H9 (cell line): Measurements from ENCODE around the gene GCAT. TPM values are rescaled to one million over a fixed set of nuclear protein-coding genes. Genes with fewer than 3 reads are reported as not detected.
A peak's percentile ranks its signal among the peaks of the same experiment; 100 is the strongest.

Experiments
- DNase-seq: peaks from one replicate; pipeline ENCODE4 v3.0.0-alpha.2; 2017
- H2AFZ ChIP-seq: one replicate; pipeline ENCODE4 v1.6.1; 2013; ENCODE audit warnings: mild to moderate bottlenecking, low read length, control low read depth, moderate library complexity
- H2AK5ac ChIP-seq: 2 replicates; pipeline ENCODE4 v1.6.1; 2013; ENCODE audit warnings: low read length, control low read depth, mixed read lengths; ENCODE audit not compliant: insufficient read length
- H2BK120ac ChIP-seq: one replicate; pipeline ENCODE4 v1.6.1; 2013; ENCODE audit warnings: low read depth, mild to moderate bottlenecking, low read length, control low read depth, inconsistent platforms; ENCODE audit not compliant: poor library complexity, severe bottlenecking
- H2BK12ac ChIP-seq: 2 replicates; pipeline ENCODE4 v1.6.1; 2013; ENCODE audit warnings: low read length, control low read depth, mixed read lengths, low read depth; ENCODE audit not compliant: insufficient read length
- H2BK15ac ChIP-seq: 2 replicates; pipeline ENCODE4 v1.6.1; 2013; ENCODE audit warnings: low read depth, low read length, control low read depth
- H2BK20ac ChIP-seq: one replicate; pipeline ENCODE4 v1.6.1; 2013; ENCODE audit warnings: low read depth, mild to moderate bottlenecking, low read length, control low read depth, inconsistent platforms; ENCODE audit not compliant: poor library complexity, severe bottlenecking
- H2BK5ac ChIP-seq: 2 replicates; pipeline ENCODE4 v1.6.1; 2013; ENCODE audit warnings: low read length, control low read depth, mixed read lengths; ENCODE audit not compliant: insufficient read length
- H3K14ac ChIP-seq: 2 replicates; pipeline ENCODE4 v1.6.1; 2013; ENCODE audit warnings: low read length, control low read depth; ENCODE audit not compliant: insufficient read depth
- H3K18ac ChIP-seq: 2 replicates; pipeline ENCODE4 v1.6.1; 2013; ENCODE audit warnings: low read depth, mild to moderate bottlenecking, mixed read lengths, low read length, control low read depth; ENCODE audit not compliant: insufficient read length
- H3K23ac ChIP-seq: 2 replicates; pipeline ENCODE4 v1.6.1; 2013; ENCODE audit warnings: low read length, control low read depth, mixed read lengths, low read depth; ENCODE audit not compliant: insufficient read length
- H3K23me2 ChIP-seq: 2 replicates; pipeline ENCODE4 v1.6.1; 2013; ENCODE audit warnings: low read depth, mild to moderate bottlenecking, mixed read lengths, low read length, control low read depth; ENCODE audit not compliant: insufficient read length, poor library complexity, severe bottlenecking
- H3K27ac ChIP-seq: 2 replicates; pipeline ENCODE4 v1.5.1; 2013; ENCODE audit warnings: low read length, control low read depth, mixed read lengths, low read depth; ENCODE audit not compliant: insufficient read length
- H3K27me3 ChIP-seq: 2 replicates; pipeline ENCODE4 v1.6.1; 2013; ENCODE audit warnings: low read length, control low read depth, inconsistent platforms; ENCODE audit not compliant: insufficient read depth
- H3K4ac ChIP-seq: 2 replicates; pipeline ENCODE4 v1.6.1; 2013; ENCODE audit warnings: low read depth, mild to moderate bottlenecking, control low read depth, inconsistent platforms, low read length, moderate library complexity
- H3K4me1 ChIP-seq: 2 replicates; pipeline ENCODE4 v1.6.1; 2013; ENCODE audit warnings: low read length, control low read depth, inconsistent platforms; ENCODE audit not compliant: insufficient read depth
- H3K4me2 ChIP-seq: 2 replicates; pipeline ENCODE4 v1.6.1; 2013; ENCODE audit warnings: low read length, control low read depth, mixed read lengths; ENCODE audit not compliant: insufficient read length, insufficient read depth
- H3K56ac ChIP-seq: 2 replicates; pipeline ENCODE4 v1.6.1; 2013; ENCODE audit warnings: low read depth, mild to moderate bottlenecking, mixed read lengths, low read length, control low read depth; ENCODE audit not compliant: insufficient read length
- H3K79me1 ChIP-seq: 2 replicates; pipeline ENCODE4 v1.6.1; 2013; ENCODE audit warnings: low read depth, mild to moderate bottlenecking, moderate library complexity, low read length, control low read depth, inconsistent platforms; ENCODE audit not compliant: insufficient read depth, poor library complexity, severe bottlenecking
- H3K79me2 ChIP-seq: 2 replicates; pipeline ENCODE4 v1.6.1; 2013; ENCODE audit warnings: low read length, control low read depth, inconsistent platforms; ENCODE audit not compliant: insufficient read depth
- H3K9ac ChIP-seq: 2 replicates; pipeline ENCODE4 v1.6.1; 2013; ENCODE audit warnings: low read length, control low read depth, mixed read lengths; ENCODE audit not compliant: insufficient read length; ENCODE audit errors: extremely low read depth
- H3K9me3 ChIP-seq: one replicate; pipeline ENCODE4 v1.6.1; 2013; ENCODE audit warnings: low read depth, low read length, inconsistent platforms; ENCODE audit not compliant: control insufficient read depth
- H3T11ph ChIP-seq: one replicate; pipeline ENCODE4 v1.6.1; 2013; ENCODE audit warnings: mild to moderate bottlenecking, low read length, control low read depth, inconsistent platforms
- H4K20me1 ChIP-seq: one replicate; pipeline ENCODE4 v1.6.1; 2013; ENCODE audit not compliant: control insufficient read depth, insufficient read length, insufficient read depth
- H4K5ac ChIP-seq: 2 replicates; pipeline ENCODE4 v1.6.1; 2013; ENCODE audit warnings: low read depth, mild to moderate bottlenecking, mixed read lengths, low read length, control low read depth; ENCODE audit not compliant: insufficient read length
- H4K8ac ChIP-seq: replicated peaks from 2 replicates; pipeline ENCODE4 v1.6.1; 2013; ENCODE audit warnings: low read length, control low read depth, mixed read lengths, low read depth; ENCODE audit not compliant: insufficient read length
- H4K91ac ChIP-seq: 2 replicates; pipeline ENCODE4 v1.6.1; 2013; ENCODE audit warnings: low read depth, mild to moderate bottlenecking, moderate library complexity, mixed read lengths, low read length, control low read depth; ENCODE audit not compliant: insufficient read length
- H3K27ac Mint-ChIP-seq, 3 experiments: 2 replicates in 2 of 3; 3 replicates in 1 of 3; pipeline ENCODE4 v1.8.0; 2020 to 2021; ENCODE audit warnings: mixed read lengths in 3 of 3, mild to moderate bottlenecking in 1 of 3, moderate library complexity in 1 of 3
- H3K27me3 Mint-ChIP-seq: 2 replicates; pipeline ENCODE4 v1.8.0; 2021; ENCODE audit warnings: low read depth, mild to moderate bottlenecking, moderate library complexity, mixed read lengths
- H3K36me3 Mint-ChIP-seq, 3 experiments: 2 replicates in 2 of 3; 3 replicates in 1 of 3; pipeline ENCODE4 v1.8.0; 2020 to 2021; ENCODE audit warnings: low read depth in 3 of 3, mixed read lengths in 3 of 3; ENCODE audit not compliant: insufficient read depth in 1 of 3
- H3K4me1 Mint-ChIP-seq, 2 experiments: 2 replicates each; pipeline ENCODE4 v1.8.0; 2020; ENCODE audit warnings: mixed read lengths in 2 of 2
- H3K4me3 Mint-ChIP-seq, 2 experiments: 2 replicates in 1 of 2; 3 replicates in 1 of 2; pipeline ENCODE4 v1.8.0; 2020 to 2021; ENCODE audit warnings: mild to moderate bottlenecking in 2 of 2, mixed read lengths in 2 of 2, moderate library complexity in 1 of 2
- H3K9me3 Mint-ChIP-seq, 2 experiments: 2 replicates in 1 of 2; 3 replicates in 1 of 2; pipeline ENCODE4 v1.8.0; 2020; ENCODE audit warnings: mild to moderate bottlenecking in 2 of 2, mixed read lengths in 2 of 2, moderate library complexity in 1 of 2
- CTCF ChIP-seq: fragments of 200-600 bp; sonication (generic); conservative IDR thresholded peaks from 3 replicates; pipeline ENCODE4 v1.8.0; 2021; ENCODE audit warnings: antibody characterized with exemption, mild to moderate bottlenecking
- WGBS: extraction: QIAGEN DNeasy Blood & Tissue Kit; methylation state at CpG from one replicate; pipeline ENCODE4 v1.1.7; 2013; ENCODE audit warnings: missing lambda C conversion rate, low lambda C conversion rate, mixed read lengths; ENCODE audit not compliant: insufficient read length; ENCODE audit errors: extremely low coverage; 5-methylcytosine and 5-hydroxymethylcytosine counted together
- total RNA-seq: library from RNA; stranded (reverse); gene quantifications from 2 replicates; pipeline ENCODE4 v1.2.1, GENCODE V29; 2021

GCAT gene
- total RNA-seq, 1 experiment from 2014 or later: 26.9 TPM

GRCh38 chr22:37803195-37803638 lies 4.5 kb upstream of the GCAT start:
- Histone ChIP-seq H3K18ac (peak overlapping the region; percentile 67), H3K56ac (no peak overlapping the region), H2BK15ac (no peak overlapping the region), H4K20me1 (no peaks in the 10 kb centered on the region), H2AFZ (no peak overlapping the region), H3T11ph (no peak overlapping the region), H2BK120ac (no peak overlapping the region), H4K8ac (no peak overlapping the region), H3K79me2 (no peaks in the 10 kb centered on the region), H2BK12ac (no peak overlapping the region), H3K4me1 (no peaks in the 10 kb centered on the region; the same call in 1 of the 2 replicates), H3K23me2 (peaks cover 52% of the 10 kb centered on the region), H4K5ac (no peak overlapping the region), H2BK20ac (no peak overlapping the region), H3K27ac (no peak overlapping the region), H2AK5ac (no peak overlapping the region), H3K27me3 (peaks cover 13% of the 10 kb centered on the region; the same call in 1 of the 2 replicates), H2BK5ac (no peak overlapping the region), H3K79me1 (no peaks in the 10 kb centered on the region), H3K9ac (no peak overlapping the region), H3K14ac (peak overlapping the region; percentile 93; the same call in 1 of the 2 replicates), H3K4me2 (peak overlapping the region; percentile 87), H3K4ac (no peak overlapping the region), H4K91ac (peak overlapping the region; percentile 97), H3K9me3 (no peaks in the 10 kb centered on the region), H3K23ac (no peak overlapping the region)
- Mint-ChIP-seq H3K4me3 (peak overlapping the region; percentile 66 to 89), H3K27me3 (peaks cover 67% of the 10 kb centered on the region), H3K36me3 (no peaks in the 10 kb centered on the region; a peak in 1 of 7 replicates), H3K27ac (peak overlapping the region; percentile 10 to 81 (median 46); a peak in 3 of 7 replicates), H3K4me1 (peaks cover 31 to 33% of the 10 kb centered on the region in 2 experiments), H3K9me3 (peaks cover 0 to 4% of the 10 kb centered on the region in 2 experiments; a peak in 3 of 5 replicates)
- no CpG with 5 or more reads among the region's 16 CpGs for WGBS
- DNase-seq: no peak
- no peak for TF ChIP-seq CTCF
